AG08395 (cell line): ENCODE measurements around the gene ATXN1.
"Not testable (repeated sequence)": the region's sequence is repeated elsewhere in the genome, so short reads cannot be mapped to it uniquely, and the experiment has no call there.

Source experiments
- DNase-seq: peaks from one replicate; pipeline ENCODE4 v3.0.0; 2012; ENCODE audit warnings: mixed read lengths, low spot score

ATXN1 gene

DNA sequence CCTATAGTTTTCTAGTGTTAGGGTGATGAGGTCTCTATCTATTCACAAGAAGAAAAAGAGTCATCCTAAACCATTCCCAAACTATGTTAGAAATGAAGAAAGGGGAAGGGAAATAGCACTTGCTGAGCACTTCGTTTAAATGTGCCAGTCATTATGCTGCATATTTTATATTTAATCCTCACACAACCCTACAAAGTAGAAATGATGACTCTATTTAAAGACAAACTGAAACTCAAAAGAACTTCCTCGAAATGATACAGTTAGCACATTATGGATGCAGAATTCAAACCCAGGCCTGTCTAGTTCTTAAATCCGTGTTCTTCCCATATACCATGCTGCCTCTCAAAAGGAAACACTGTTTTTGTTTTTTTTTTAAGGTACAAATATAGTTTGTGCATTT, 348.3 kb downstream of the ATXN1 start:
- no peak for DNase-seq

- no peak for DNase-seq
Measured at GRCh38 chr6:16412171-16412570, 349.1 kb downstream of the ATXN1 start.

DNA sequence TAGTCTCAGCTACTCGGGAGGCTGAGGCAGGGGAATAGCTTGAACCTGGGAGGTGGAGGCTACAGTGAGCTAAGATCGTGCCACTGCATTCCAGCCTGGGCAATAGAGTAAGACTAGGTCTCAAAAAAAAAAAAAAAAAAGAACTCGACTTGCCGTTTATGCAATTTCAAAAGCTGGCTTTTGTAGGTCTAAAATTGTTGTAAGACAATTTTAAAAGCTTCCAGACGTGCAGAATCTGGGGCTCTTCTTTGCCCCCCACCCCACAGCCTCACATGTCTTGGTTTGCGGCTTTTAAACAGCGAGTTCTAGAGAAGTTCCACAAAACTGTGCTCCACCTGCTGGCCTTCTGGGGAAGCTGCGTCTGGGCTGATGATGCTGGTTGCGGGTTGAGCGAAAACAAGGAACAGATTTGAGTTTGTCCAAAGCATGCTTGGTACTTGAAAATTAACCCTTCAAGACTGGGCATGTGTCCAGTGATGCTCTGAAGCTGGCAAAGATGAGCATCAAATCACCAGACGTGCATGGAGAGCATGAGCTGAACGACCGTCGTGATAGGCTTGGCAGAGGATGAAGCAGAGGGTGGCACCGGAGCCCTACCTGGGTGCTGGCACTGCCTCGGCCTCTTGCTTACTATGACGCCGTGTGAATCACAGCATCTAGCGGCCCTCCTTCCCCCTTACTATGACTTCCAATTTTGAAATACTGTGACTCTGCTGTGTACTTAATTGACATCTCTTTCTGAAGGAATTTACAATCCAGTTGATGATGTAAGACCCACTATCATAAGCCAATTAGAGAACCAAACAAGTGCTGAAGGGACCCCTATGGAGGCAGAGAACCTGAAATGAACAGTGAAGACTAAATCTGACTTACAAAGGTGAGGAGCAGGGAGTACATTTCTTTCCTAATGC, 351.5 kb downstream of the ATXN1 start:
- peak; percentile 76 for DNase-seq

DNA sequence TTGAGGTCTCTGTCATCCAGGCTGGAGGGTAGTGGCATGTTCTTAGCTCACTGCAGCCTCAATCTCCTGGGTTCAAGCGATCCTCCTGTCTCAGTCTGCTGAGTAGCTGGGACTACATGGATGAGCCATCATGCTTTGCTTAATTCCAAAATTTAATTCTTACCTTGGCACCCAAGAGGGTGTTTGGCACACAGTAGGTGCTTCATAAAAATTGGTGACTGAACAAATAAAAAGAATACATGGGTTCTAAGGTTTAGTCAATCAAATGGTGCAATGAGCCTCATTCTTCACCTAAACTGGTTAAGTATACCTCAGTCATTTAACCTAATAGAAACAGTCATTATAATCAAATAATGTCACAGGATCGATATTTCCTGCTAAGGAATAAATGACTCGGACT, 352.5 kb downstream of the ATXN1 start:
- no peak for DNase-seq

GRCh38 chr6:16406966-16407365, 354.3 kb downstream of the ATXN1 start:
- DNase-seq, result no peak

GRCh38 chr6:16406538-16406937, 354.7 kb downstream of the ATXN1 start:
- not testable (repeated sequence) for DNase-seq

DNA sequence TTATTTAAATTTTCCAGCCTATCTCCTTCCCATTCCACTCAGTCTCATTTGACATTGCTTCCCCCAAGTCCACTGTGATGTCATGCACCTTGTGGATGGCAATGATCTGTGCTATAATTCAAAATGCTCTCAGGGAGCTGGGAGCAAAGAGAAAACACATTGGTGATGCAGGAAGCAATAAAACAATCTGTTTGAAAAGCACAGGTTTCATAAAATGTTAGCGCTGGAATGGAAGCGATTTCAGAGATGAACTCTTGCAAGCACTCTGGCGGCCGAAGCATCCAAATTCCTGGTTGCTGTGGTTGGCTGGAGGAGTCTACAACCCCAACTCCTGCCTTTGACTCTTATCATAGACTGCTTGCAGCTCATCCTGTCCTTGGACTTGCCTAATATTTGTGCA, 355.9 kb downstream of the ATXN1 start:
- no peak for DNase-seq

- no peak for DNase-seq
Measured at GRCh38 chr6:16404456-16404855, 356.8 kb downstream of the ATXN1 start.

GRCh38 chr6:16403831-16404230, 357.4 kb downstream of the ATXN1 start:
- no peak for DNase-seq

- DNase-seq, result no peak
Measured at GRCh38 chr6:16402581-16402900, 358.7 kb downstream of the ATXN1 start.

GRCh38 chr6:16400248-16400760, 361.0 kb downstream of the ATXN1 start:
- DNase-seq, result no peak

DNA sequence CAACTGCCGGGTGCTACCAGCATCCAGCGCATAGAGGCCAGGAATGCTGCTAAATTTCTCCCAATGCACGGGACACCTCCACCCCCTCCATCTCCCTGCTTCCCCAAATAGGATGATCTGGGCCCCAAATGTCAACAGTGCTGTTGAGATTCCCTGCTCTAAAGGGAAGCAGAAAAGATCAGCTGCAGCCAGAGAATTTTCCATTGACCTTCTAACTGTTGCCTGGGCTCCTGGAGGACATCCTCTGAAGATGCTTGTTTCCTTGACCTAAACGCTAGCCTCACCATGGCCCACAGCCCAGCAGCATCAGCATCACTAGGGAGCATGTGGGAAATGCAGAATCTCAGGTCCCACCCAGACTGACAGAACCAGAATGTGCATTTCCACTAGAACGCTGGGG, 361.6 kb downstream of the ATXN1 start:
- DNase-seq, result no peak

DNA sequence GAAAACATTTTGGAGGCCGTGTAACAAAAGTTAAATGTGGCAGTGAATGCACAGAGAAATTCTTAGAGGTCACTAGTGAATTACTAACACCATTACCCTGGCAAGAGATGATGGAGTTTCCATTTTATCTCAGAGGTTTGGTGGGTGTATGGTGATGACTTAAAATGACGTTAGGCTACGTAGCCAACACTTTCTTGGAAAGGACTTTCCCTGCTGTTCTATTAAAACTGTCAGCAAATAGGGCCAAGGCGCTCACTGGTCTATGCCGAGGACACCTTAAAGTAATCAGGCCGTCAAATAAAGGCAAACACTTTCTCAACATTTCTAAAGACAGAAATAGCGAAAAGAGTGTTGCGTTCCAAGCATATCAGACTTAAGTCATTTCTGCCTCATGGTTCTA, 362.1 kb downstream of the ATXN1 start:
- no peak for DNase-seq

- peak; percentile 58 for DNase-seq
Measured at GRCh38 chr6:16398587-16398986, 362.7 kb downstream of the ATXN1 start.

GRCh38 chr6:16397623-16398022, 363.6 kb downstream of the ATXN1 start:
- no peak for DNase-seq

GRCh38 chr6:16396497-16397319, 364.6 kb downstream of the ATXN1 start:
- no peak for DNase-seq

GRCh38 chr6:16394632-16395031, 366.6 kb downstream of the ATXN1 start:
- no peak for DNase-seq

GRCh38 chr6:16393326-16393725, 367.9 kb downstream of the ATXN1 start:
- DNase-seq, result no peak

- peak; percentile 35 for DNase-seq
Measured at GRCh38 chr6:16392010-16392409, 369.2 kb downstream of the ATXN1 start.

DNA sequence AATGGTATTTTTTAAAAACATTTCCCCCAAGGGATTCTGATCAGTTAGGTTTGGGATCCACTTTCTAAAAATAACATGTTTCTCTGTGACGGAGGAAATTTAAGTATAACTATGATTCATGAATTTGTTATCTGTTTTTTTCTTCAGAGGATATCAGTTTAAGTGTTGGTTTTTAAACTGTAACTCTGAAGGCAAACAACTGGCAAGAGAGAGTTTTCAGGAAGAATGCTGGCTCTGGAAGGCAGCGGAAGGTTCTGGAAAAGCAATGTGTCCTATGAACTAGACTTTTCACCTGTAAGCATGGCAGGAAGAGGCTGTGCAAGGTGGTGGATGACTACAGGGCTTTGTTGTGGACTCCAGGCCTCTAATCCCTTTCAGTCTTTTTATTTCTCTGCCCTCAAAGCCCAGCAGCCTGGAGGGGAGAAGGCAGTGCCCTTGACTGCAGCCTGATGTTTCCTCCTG, 369.8 kb downstream of the ATXN1 start:
- DNase-seq, result peak; percentile 25

DNA sequence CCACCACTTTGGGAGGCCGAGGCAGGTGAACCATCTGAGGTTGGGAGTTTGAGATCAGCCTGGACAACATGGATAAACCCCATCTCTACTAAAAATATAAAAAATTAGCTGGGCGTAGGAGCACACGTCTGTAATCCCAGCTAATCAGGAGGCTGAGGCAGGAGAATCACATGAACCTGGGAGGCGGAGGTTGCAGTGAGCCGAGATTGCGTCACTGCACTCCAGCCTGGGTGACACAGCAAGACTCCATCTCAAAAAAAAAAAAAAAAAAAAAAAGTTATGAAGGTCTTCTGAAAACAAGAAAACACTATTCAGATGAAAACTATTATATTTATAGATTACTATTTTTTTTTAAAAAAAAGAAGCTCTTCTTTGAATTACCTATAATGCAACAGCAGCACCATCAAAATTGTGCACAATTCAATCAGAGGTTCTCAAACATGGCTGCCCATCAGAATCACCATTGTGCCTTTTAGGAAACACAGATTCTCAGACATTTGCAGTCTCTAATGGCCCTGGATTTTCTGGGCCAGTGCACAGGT, 370.3 kb downstream of the ATXN1 start:
- not testable (repeated sequence) for DNase-seq

DNA sequence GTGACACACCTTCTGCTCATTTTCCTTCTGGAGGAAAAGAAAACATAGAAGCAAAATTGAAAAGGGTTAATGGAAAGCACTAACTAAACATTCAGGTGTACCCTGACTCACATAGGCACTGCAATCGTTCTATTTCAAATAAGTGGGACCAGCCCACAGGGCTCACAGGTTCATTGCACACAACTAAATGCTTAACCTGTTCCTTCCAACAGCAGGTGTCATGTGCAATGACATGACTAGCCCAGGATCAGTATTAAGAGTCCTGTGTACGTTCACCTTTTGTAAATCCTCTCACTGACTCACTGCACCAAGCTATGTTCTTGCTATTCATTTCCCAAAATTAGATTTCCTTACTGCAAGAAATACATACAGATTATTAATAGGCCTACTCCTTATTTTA, 371.6 kb downstream of the ATXN1 start:
- no peak for DNase-seq

DNA sequence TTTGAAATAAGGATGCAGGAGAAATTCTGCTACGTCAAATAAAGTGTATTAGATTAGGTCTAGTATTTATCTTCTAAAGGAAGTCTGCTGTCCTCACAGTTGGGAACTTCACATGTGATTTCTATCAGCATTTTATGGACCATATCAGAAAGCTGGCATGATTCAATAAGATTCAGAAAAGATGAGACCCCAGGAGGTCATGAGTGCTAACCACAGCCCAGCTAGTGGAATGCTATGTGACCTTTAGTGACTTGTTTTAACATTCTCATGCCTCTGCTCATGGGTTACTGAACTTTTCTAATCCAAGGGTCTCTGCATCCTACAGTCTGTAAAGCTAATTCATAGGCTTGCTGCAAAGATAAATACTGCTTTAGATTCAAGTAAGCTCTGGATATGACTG, 372.8 kb downstream of the ATXN1 start:
- DNase-seq, result peak; percentile 41
